HG03196 (cell line): ENCODE measurements around the gene PLEKHA6.
"Not testable (repeated sequence)": the region's sequence is repeated elsewhere in the genome, so short reads cannot be mapped to it uniquely, and the experiment has no call there.

Source experiments
- ATAC-seq: cut with Tn5 transposase; IDR thresholded peaks from one replicate; pipeline ENCODE4 v1.9.1; 2021; ENCODE audit not compliant: unreplicated experiment

The PLEKHA6 gene

GRCh38 chr1:204317170-204317569 lies 42.6 kb downstream of the PLEKHA6 start:
- ATAC-seq, result no peak

GRCh38 chr1:204316164-204316563 lies 43.6 kb downstream of the PLEKHA6 start:
- ATAC-seq, result no peak

GRCh38 chr1:204314893-204315658 lies 44.7 kb downstream of the PLEKHA6 start:
- ATAC-seq, result no peak

GRCh38 chr1:204314171-204314892 lies 45.4 kb downstream of the PLEKHA6 start:
- ATAC-seq, result no peak

GRCh38 chr1:204313675-204314074 lies 46.1 kb downstream of the PLEKHA6 start:
- no peak for ATAC-seq

GRCh38 chr1:204310970-204311369 lies 48.8 kb downstream of the PLEKHA6 start:
- not testable (repeated sequence) for ATAC-seq

- ATAC-seq, result no peak
Measured at GRCh38 chr1:204308023-204308628, 51.6 kb downstream of the PLEKHA6 start.

GRCh38 chr1:204307334-204307883 lies 52.3 kb downstream of the PLEKHA6 start:
- no peak for ATAC-seq

- ATAC-seq, result no peak
Measured at GRCh38 chr1:204306076-204306475, 53.7 kb downstream of the PLEKHA6 start.

- no peak for ATAC-seq
Measured at GRCh38 chr1:204304067-204304466, 55.7 kb downstream of the PLEKHA6 start.

- ATAC-seq, result no peak
Measured at GRCh38 chr1:204302769-204303168, 57.0 kb downstream of the PLEKHA6 start.

GRCh38 chr1:204301171-204301957 lies 58.4 kb downstream of the PLEKHA6 start:
- no peak for ATAC-seq

GRCh38 chr1:204299814-204300365 lies 59.8 kb downstream of the PLEKHA6 start:
- no peak for ATAC-seq

- no peak for ATAC-seq
Measured at GRCh38 chr1:204296431-204296988, 63.2 kb downstream of the PLEKHA6 start.

- ATAC-seq, result no peak
Measured at GRCh38 chr1:204295671-204296070, 64.1 kb downstream of the PLEKHA6 start.

GRCh38 chr1:204294357-204294756 lies 65.4 kb downstream of the PLEKHA6 start:
- ATAC-seq, result no peak

- ATAC-seq, result no peak
Measured at GRCh38 chr1:204293605-204294337, 66.0 kb downstream of the PLEKHA6 start.

GRCh38 chr1:204292740-204293139 lies 67.0 kb downstream of the PLEKHA6 start:
- ATAC-seq, result no peak

- no peak for ATAC-seq
Measured at GRCh38 chr1:204289280-204289679, 70.4 kb downstream of the PLEKHA6 start.
